NAMALWA (cell line): ENCODE measurements around the gene SYVN1.
"Not testable (repeated sequence)": the region's sequence is repeated elsewhere in the genome, so short reads cannot be mapped to it uniquely, and the experiment has no call there.

Source experiments
- DNase-seq: peaks from one replicate; pipeline ENCODE4 v3.0.0-alpha.2; 2015; ENCODE audit warnings: low spot score

SYVN1 gene

DNA sequence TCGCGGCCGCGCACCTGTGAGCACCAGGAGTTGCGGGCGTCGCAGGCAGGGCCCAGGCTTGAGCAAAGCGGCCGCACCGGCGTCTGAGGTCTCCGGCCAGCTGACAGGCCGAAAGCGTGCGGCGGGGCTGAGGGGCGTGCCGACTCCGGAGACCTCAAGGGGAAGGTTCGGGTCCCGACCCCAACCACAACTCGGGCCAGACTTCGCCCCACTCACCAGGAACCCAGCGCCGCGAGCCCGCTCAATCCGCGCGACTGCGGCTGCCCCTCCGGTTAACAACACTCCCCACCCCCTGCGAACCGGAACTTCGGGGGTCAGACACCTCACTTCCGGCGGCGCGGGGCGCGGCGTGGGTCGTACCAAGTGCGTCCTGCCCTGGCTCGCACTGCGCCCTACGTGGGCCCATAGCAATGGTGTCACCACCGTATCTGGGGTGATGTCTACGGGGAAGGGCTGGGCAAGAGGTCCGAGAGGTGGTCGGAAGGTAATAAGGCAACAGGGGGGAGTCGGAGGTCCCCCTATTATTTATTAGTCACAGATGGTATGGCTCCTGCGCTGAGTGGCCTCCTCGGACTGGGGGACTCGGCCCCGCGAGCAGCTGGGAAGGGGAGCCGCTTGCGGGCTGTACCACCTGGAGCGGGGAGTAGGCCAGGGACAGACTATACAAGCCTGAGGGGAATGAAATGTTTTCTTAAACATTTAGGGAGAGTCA is at the start of gene SYVN1:
Gene SYVN1, minus strand, starts transcription at position 280 of the 712 bp plus-strand sequence. CDS start 918 bp downstream, outside the sequence.
- DNase-seq = peak; percentile 94

DNA sequence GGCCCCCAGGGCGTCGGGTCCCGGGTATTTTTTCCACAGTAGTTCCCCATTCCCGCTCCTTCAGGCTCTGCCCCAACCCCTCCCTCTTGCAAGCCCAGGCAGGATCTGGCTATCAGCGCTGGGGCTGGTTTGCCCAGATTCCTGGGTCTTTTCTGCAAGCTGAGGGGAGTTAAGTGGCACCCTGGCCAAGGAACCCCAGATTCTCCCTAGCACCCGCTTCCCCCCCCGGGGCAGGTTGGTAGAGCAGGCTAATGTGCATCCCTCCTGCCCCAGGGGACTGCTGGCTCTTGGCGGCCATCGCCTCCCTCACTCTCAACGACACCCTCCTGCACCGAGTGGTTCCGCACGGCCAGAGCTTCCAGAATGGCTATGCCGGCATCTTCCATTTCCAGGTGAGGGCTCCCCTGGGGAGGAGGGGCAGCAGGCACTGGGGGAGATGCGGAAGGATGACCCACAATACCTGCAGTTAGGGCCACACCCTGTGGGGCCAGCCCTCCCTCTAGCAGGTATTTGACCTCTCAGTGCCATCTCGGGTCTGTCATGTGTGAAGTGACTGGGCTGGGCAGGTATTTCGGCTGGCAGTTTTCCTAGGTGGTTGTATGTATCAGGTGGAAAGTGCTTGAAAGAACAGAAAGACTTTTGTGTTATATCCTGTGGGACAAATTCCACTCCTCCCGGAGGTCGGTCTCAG is 49.0 kb upstream of the SYVN1 start:
- no peak for DNase-seq

DNA sequence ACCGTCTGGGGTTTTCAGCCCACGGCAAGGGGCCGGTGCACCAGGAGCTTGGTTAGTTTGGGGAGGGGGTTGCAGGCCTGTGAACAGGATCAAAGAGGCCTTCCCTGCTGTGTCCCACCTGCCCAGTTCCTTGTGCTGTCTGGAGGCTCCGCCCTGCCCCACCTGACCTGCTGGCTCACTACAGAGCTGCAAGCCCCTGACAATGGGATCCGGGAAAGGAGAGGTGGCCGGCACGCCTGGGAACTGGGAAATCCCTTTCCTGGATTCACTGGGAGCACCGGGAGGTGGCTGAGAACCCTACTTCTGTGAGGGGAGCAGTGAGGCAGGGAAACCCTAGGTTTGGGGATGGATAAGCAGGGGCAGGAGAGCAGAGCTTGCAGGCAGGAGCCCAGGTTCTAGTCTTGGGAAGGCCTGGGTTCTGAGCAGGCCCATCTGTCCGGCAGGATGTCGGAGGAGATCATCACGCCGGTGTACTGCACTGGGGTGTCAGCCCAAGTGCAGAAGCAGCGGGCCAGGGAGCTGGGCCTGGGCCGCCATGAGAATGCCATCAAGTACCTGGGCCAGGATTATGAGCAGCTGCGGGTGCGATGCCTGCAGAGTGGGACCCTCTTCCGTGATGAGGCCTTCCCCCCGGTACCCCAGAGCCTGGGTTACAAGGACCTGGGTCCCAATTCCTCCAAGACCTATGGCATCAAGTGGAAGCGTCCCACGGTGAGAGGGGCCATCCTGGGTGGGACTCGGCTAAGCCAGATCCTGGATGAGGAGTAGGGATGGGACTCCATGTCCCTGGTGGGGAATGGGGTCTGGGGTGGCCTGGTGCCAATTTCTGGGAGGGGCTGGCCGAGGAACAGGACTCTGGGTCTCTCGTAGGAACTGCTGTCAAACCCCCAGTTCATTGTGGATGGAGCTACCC is 48.2 kb upstream of the SYVN1 start:
- no peak for DNase-seq

DNA sequence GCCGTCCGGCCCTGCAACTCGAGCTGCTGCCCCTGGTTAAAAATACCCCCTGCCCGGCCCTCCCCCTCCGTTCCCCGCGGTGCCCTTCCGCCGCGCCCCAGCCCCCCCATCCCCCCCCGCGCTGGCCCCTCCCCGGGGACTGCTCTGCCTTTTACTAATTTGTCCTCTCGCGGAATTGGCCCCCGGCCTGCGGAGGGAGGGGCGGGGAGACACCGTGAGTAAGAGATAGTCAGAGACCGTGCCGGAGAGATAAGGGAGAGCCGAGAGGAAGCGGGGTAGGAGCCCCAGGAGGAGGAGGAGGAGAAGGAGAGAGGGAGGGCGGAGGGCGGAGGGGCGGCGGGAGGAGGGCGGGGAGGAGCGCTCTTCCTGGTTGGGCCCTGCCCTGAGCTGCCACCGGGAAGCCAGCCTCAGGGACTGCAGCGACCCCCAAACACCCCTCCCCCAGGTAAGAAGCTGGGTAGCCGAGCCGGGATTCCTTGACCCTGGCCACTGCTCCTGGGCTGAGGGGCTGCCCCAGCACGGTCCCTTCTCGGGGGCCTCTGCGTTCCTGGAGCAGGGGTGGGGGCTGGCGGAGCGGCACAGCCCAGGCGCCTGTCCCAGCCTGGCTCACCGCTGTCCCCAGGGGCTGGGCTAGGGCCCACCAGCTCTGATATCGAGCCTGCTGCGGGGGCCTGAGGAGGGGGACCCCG is 47.4 kb upstream of the SYVN1 start, which contains the start of gene CAPN1:
Gene CAPN1, plus strand, starts transcription at position 360 of the 689 bp plus-strand sequence. CDS start 774 bp downstream, outside the sequence.
- peak; percentile 79 for DNase-seq

DNA sequence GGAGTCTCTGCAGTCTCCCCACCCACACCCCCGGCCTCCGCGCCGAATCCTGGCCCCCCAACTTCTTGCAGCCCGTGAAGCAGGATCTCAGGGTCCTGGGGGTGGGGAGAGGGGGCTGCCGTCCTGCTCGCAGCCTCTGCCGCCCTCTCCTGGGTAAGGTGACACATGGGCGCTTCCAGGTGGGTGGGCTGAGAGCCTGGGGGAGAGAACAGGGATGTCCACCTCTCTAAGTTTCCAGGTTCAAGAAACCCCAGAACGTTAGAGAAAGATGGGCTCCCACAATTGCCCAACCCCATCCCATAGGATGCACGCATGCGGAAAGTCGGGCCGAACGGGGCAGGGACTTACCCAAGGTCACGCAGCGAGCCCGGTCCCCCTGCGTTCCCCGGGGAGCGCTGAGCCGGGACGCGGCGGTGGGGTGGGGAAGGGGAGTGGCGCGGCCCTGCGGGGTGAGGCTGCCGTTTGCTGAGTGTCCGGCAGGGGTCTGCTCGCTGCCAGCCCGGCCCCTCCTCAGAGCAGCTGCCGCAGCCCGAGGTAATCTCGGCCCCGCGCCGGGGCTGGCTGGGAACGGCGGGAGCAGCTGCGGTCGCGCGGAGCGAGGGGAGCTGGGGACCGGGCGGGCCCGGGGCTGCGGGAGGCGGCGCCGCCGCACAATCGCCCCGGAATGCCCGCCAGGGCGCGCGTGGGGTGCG is 46.7 kb upstream of the SYVN1 start:
- DNase-seq = peak; percentile 85

DNA sequence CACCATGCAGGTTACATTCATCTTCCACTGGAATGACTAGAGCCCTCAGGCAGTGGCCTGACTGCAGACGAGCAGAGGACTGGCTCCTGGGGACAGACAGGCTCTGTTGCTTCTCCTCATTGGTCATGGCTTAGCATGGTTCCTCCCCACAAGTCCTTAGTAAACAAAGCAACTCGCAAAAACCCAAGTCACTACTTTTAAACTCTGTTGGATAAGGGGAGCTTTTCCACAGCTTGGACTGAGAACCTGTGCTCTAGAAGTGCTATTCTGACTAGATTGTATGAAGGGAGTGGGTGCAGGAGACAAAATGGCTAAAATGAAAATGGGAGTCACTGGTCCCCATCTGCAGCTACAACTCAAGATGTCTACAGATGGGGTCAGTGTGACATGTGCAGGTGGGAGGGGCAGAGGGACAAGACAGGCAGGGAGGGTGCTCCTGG is 40.3 kb upstream of the SYVN1 start:
- not testable (repeated sequence) for DNase-seq

DNA sequence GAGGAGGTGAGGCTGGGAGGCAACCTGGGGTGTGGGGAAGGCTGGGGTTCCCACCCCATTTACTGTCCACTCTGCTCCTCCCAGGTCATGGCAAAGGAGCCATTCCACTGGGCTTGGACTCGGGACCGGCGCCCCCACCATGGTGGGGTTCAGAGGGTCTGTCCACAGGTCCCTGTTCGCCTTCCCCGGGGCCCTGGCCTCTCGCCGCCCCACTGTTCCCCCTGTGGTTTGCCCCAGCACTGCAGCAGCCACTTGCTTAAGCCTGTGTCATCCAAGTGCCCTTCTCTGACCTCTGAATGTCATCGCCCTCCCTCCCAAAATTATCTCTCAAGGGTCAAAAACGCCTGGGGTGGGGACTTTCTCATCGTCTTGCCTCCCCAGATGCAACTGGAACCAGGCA is 38.3 kb upstream of the SYVN1 start:
- DNase-seq = no peak

DNA sequence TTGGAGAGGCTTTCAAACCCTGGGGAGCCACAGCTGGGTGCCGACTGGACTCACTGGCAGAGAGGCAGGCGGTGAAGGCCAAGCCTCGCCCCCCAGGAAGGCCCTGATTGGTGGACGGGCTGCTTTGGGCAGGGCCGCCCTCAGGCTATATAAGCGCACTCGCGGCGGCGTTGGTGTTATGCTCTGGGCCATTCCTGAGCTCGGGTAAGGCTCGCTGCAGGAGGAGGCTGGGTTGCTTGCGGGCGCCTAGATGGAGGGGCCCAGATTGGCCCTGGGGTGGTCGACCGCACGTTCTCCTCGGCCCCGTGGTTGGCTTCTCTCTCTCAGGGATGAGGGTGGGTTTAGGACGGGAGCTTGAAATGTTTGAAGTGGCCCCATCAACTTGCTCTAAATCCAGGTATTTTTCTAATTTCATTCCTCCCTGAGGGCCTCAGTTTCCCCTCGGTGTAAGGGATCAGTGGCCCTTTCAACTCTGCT is 35.8 kb upstream of the SYVN1 start, which contains the start of gene SPDYC:
Gene SPDYC, plus strand, starts transcription at position 176 of the 477 bp plus-strand sequence. CDS start 1,125 bp downstream, outside the sequence.
- DNase-seq = no peak

DNA sequence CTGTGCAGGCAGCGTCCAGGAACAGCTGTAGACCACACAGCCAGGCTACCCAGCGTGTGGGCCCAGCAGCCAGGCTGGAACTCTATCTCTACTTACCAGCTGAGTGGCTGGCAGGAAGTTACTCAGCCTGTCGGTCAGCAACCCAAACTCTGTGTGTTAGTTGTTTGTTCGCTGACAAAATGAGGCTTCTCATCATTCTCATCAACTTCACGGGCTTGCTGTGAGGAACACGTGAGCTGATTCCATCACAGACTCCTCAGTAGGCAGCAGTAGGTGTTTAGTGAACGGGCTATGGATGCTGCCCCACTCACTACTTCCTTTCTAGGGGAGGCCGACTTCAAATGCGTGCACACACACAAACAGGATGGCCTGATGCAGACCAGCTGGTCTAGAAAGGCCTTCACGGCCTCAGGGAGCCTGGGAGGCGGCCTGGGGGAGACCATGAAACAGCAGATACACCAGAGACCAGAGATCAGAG is 34.9 kb upstream of the SYVN1 start:
- peak; percentile 28 for DNase-seq

DNA sequence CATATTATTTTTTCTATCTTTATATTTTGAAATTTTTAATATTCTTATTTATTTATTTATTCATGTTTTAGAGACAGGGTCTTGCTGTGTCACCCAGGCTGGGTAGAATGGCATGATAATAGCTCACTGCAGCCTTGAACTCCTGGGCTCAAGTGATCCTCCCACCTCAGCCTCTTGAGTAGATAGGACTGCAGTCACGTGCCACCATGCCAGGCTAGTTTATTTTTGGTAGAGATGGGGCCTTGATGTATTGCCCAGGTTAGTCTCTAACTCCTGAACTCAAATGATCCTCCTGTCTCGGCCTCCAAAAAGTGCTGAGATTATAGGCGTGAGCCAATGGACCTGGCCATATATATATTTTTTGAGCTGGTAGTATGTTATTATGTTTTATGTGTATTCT is 33.3 kb upstream of the SYVN1 start:
- no peak for DNase-seq

DNA sequence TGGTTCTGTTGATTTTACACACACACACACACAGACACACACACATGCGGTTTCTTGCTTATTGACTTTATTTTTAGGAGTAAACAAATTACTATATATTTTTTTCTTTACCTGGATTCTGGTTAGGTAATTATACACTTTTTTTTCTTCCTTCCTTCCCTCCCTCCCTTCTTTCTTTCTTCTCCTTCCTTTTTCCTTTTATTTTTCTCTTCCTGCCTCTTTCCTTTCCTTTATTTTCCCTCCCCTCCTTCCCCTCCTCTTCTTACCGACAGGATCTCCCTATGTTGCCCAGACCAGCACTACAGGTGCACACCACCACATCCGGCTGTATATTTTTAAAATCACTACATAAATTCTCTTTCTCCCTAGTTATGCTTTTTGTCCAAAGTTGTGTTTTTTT is 32.6 kb upstream of the SYVN1 start:
- DNase-seq = no peak

DNA sequence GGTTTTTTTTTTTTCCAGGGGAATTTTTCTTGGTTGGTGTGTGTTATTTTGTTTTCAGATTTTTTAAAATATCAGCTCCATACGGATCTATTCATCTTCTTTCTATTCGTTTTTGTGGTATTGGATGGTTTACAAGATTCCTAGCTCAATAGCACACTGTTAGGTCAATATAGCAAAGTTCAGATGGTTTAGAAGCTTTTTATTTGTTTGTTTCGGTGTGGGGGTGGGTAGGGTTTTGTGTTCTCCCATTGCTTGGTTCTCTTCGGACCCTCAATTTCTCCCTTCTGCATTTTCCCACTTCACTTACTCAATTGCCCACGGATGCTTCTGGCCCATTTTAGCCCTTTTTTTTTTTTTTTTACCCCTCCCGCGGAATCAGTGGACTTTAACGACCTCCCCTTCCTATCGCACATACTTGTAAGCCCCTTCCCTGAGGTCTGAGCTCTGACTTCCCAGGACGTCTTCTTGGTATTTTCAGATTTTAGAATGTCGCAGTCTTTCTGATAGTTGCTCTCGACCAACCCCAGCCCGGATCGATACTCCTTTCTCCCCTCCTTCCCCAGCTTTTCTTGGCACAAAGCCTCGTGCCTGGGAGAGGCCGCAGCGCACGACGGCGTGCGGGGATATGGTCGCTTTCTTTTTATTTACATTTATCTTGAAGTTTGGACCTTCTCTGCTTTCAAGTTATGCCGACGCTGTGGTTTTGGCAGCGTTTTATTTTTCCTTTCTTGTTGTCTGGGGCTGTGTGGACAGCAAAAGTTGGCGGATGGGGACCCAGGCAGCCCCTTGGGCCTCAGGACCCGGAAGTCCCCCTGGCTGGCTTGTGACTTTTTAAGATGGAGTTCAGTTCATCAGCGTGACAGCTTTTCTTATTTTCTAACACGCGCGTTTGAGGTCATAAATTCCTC is 31.3 kb upstream of the SYVN1 start:
- no peak for DNase-seq

DNA sequence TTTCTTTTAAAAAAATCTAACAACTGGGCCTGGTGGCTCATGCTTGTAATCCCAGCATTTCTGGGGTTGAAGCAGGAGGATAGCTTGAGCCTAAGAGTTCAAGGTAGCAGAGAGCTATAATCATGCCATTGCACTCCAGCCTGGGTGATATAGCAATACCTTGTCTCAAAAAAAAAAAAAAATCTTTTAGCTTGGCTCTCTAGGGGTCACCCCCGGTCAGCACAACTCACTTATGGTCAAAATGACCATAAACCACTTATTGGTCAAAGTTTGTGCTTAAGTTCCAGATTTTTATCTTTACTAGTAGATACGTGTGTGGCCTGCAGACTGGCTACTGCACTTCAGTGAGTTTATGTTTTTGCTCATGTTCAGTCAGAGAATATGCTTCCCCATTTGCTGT is 29.4 kb upstream of the SYVN1 start:
- DNase-seq = no peak

DNA sequence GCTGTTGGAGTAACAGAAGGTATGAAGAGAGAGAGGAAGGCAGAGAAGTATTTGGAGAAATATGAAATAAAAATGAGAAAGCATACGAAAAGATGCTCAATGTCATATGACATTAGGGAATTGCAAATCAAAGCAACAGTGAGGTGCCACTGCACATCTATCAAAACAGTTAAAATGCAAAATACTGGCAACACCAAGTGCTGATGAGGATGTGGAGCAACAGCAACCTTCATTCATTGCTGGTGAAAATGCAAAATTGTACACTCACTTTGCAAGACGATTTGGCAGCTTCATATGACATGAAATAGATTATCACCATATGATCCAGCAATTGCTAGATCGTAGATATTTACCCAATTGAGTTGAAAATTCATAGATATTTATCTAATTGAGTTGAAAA is 26.3 kb upstream of the SYVN1 start:
- no peak for DNase-seq

DNA sequence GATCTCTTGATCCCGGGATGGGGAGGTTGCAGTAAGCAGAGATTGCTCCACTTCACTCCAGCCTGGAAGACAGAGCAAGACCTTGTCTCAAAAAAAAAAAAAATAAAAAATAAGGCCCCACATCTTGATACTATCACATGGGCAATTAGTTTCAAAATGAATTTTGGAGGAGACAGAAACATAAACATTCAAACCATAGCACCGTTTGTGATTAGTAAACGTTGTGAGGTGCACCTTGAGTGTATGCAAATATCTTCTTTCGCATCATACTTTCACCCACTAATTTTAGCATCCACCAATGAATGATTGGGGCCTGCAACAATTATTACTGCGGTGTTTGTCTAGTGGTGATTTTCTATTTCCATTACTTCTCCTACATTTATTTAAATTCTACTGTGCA is 24.7 kb upstream of the SYVN1 start:
- peak; percentile 28 for DNase-seq

DNA sequence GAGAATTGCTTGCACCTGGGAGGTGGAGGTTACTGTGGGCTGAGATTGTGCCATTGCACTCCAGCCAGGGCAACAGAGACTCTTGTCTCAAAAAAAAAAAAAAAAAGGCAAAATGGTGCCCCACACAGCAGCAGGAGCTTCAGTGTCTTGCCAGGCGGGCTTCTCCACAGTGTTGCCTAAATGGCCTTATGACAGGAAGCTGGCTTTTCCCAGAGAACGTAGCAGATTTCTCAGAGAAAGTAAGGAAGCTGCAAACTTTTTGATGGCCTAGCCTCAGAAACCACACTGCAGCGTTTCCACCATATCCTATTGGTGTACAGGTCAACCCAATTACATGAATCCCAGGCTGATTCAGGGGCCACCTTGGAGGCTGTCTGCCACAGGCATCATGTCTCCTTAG is 23.0 kb upstream of the SYVN1 start:
- DNase-seq = no peak

DNA sequence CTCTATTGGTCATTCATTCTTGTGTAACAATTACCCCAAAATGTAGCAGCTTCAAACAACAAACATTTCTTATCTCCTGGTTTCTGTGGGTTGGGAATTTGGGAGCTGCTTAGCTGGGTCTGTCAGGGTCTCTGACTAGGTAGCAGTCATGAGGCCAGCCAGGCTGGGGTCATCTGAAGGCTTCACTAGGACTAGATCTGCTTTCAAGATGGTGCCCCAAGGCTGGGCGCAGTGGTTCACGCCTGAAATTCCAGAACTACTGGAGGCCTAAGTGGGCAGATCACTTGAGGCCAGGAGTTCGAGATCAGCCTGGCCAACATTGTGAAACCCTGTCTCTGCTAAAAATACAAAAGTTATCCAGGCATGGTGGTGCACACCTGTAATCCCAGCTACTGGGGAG is 22.6 kb upstream of the SYVN1 start:
- DNase-seq = no peak

DNA sequence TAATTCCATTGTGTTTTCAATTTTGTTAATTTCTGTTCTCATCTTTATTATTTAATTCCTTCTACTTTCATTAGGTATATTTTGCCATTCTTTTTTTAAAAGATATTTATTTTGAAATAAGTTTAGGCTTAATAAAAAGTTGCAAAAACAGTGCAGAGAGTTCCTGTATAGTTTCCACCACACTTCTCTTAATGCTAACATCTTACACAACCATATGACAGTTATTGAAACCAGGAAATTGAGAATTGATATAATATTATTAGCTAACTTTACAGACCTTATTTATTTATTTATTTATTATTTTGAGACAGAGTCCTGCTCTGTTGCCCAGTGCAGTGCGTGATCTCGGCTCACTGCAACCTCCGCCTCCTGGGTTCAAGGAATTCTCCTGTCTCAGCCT is 21.9 kb upstream of the SYVN1 start:
- no peak for DNase-seq

DNA sequence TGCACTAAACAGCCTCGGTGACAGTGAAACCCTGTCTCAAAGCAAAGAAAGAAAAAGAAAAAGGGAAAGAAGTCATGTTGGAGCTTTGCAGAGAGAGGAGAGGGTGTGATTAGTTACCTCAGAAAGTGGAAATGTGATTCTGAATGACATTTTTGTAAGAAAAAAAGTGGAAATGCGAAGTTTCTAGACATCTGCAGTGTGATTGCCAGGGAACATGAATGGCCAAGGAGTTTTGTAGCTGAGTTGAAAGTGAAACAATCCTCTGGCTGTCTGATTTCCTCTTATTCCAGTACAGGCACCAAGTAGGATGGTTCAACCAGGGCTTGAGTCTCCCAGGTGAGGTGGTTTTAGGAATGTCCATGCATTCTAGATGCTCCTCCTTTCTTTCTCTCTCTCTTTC is 17.8 kb upstream of the SYVN1 start:
- no peak for DNase-seq
